Central memory CD4-positive, alpha-beta T cell (primary cell): ENCODE measurements around the gene TUT1.
A peak's percentile ranks its signal among the peaks of the same experiment; 100 is the strongest.
"Not testable (repeated sequence)": the region's sequence is repeated elsewhere in the genome, so short reads cannot be mapped to it uniquely, and the experiment has no call there.

ENCODE experiments used
- DNase-seq: peaks from one replicate; pipeline ENCODE4 v3.0.0; 2022

TUT1 gene

DNA sequence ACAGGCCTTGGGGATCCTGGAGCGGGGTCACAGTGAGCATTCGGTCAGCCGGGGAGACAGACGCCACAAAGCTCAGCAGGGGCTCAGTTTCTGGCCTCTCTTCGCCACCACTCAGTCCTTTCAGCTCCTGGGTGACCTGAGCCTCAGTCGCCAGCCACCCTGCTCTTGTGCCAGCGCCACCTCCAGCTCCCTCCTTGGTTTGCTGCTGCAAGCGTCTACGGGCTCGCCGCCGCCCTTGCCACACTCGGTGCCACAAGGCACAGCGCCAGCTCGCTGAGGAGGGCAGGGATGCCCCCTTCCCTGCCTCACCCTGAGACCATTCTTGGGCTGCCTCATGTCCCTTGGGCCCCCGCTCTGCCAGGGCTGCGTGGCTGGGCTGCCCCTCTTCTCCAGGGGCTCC lies 16.2 kb downstream of the TUT1 start:
- no peak for DNase-seq

- no peak for DNase-seq
Measured at GRCh38 chr11:62574363-62575071, 16.8 kb downstream of the TUT1 start.

DNA sequence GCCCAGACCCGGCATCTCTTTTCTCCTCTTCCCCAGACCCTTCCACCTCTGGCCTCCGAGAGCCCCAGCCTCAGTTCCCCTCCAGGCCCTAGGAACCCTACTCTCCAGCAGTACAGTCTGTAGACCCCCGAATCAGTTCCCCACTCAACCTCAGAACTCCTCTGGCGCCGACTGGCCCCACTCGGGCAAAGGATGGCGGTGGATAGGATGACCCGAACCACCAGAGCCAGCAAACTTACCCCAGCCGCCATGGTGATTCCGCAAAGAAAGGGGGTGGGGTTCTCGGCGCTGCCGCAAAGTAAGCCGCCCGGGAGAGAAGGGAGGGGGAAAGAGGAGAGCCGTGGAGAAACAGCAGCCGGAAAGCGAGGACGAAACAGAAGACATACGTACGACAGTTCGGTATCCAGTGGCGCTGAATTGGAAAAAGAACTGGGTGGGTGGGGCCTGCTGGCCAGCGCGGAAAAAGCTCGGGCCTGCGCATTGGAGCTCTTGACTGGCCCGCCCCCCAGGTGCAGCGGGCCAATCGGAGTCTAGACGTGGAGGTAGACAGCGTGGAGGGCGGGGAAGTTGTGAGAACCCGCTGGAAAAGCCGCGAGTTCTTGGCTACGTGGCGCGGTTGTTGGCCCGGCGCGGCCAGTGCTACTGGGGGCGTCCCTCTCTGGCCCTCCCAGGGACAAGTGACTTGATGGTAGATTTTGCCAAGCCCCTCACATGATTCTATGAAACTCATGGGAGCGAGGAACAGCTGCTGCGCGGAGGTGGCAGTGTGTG lies 17.5 kb downstream of the TUT1 start, which contains the start of gene EEF1G:
Gene EEF1G (minus strand): TSS at position 300 of the 771 bp plus-strand sequence. CDS start 49 bp downstream, at position 251.
- peak; percentile 100 for DNase-seq

DNA sequence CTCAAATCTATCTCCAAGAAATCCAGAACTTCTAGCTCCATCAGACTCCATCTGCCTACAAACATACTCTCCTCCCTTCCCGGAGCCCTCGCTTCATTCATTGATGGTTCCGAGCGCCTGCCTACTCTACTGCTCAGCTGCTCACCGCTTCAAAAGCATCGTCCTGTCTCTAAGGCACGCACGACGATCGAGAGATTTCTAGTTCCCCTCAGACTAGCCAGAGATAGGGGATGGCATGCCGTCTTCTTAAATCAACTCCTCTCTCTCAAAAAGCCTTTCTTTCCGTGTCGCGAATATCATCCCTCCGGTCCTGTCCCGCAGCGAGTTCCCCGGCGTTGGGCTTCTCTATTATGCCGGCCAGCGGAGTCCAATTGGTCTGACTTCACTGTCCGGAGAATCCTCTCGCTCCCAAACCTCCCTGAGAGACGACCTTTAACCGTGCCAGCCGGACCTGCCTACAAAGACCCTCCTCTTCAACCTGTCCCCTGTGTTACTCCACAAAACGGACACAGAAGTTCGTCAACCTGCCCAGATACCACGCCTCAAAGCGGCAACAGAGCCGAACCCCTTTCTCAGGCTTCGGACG lies 18.2 kb downstream of the TUT1 start:
- DNase-seq = no peak

- DNase-seq = no peak
Measured at GRCh38 chr11:62572431-62572830, 18.9 kb downstream of the TUT1 start.

- DNase-seq = not testable (repeated sequence)
Measured at GRCh38 chr11:62571493-62571892, 19.8 kb downstream of the TUT1 start.

- not testable (repeated sequence) for DNase-seq
Measured at GRCh38 chr11:62570903-62571302, 20.4 kb downstream of the TUT1 start.

- no peak for DNase-seq
Measured at GRCh38 chr11:62569611-62570010, 21.7 kb downstream of the TUT1 start.

- DNase-seq = no peak
Measured at GRCh38 chr11:62567018-62567633, 24.2 kb downstream of the TUT1 start.

- DNase-seq = no peak
Measured at GRCh38 chr11:62566247-62566646, 25.1 kb downstream of the TUT1 start.

DNA sequence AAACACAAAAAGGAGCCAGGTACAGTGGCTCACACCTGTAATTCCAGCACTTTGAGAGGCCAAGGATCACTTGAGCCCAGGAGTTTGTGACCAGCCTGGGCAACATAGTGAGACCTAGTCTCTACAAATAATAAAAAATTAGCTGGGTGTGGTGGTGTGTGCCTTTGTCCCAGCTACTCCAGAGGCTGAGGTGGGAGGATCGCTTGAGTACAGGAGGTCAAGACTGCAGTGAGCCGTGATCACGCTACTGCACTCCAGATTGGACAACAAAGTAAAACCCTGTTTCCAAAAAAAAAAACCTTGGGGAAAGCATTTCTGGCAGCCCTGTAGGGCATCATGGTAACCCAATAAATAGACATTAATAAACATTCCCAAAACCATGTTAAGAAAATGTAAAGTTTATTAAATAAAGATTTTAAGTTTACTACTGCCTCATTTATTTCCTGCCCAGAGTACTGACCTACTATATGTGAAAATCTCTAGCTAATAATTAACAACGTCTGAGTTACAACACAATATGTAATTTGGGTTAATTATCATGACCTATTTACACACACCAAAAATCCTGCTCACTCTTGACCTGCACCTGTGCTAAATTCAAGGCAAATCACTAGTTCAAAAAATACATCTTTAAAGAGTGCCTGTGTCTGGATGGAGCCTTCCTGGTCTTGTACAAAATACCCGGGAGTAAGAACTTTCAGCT lies 26.1 kb downstream of the TUT1 start:
- DNase-seq = no peak

- DNase-seq = not testable (repeated sequence)
Measured at GRCh38 chr11:62561677-62562230, 29.6 kb downstream of the TUT1 start.

GRCh38 chr11:62560566-62561103 lies 30.7 kb downstream of the TUT1 start:
- peak; percentile 74 for DNase-seq

- not testable (repeated sequence) for DNase-seq
Measured at GRCh38 chr11:62559626-62560025, 31.7 kb downstream of the TUT1 start.

DNA sequence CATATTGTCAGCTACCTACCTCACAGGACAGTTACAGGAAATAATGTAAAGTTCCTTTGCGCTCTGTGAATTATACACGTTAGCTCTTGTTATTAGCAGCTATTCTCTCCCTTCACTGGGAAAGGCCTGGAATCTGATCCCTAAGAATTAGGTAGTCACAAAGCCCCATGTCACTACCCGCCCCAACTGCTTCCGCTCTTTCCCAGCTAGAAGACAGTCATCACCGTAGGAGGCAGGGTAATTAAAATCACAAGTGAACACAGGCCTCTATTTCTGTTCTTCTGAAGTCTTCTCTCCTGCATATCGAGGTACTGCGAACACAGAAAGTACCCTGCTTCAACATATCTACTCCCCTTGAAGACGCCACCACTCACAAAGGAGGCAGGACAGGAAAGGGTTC lies 32.1 kb downstream of the TUT1 start:
- no peak for DNase-seq

- DNase-seq = no peak
Measured at GRCh38 chr11:62558669-62559068, 32.7 kb downstream of the TUT1 start.

DNA sequence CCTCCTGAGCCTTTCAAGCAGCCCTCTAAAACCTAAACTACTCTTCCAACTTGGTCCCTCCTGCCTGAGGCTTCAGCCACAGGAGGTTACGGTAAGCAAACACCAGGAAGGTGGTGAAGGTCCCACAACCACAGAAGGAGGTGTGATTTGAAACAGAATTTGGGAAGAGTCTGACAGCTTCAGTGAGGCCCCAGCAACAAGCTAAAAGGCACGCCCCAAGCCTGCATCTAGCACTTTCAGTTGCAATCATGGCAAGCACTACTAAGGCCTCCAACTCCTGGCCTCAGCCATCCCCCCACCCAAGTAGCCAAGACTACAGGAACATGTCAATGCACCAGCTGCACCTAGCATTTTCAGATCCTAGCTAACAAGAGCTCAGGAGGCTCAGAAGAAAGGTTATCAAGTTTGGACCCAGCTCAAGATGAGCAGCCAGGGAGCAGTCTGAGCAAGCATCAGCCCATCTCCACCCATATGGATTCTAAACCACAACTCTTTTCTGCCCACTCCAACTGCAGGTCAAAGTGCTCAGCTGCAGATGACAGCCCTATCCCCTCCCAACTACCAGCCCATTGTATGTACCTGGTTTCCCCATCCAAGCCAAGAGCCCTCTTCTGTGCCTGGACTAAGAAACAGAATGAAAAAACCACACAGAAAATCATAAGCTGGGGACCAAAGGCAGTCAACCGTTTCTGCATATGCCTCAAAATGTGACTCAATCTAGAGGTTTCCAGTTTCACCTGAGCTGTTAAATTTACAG lies 34.3 kb downstream of the TUT1 start:
- peak; percentile 72 for DNase-seq

DNA sequence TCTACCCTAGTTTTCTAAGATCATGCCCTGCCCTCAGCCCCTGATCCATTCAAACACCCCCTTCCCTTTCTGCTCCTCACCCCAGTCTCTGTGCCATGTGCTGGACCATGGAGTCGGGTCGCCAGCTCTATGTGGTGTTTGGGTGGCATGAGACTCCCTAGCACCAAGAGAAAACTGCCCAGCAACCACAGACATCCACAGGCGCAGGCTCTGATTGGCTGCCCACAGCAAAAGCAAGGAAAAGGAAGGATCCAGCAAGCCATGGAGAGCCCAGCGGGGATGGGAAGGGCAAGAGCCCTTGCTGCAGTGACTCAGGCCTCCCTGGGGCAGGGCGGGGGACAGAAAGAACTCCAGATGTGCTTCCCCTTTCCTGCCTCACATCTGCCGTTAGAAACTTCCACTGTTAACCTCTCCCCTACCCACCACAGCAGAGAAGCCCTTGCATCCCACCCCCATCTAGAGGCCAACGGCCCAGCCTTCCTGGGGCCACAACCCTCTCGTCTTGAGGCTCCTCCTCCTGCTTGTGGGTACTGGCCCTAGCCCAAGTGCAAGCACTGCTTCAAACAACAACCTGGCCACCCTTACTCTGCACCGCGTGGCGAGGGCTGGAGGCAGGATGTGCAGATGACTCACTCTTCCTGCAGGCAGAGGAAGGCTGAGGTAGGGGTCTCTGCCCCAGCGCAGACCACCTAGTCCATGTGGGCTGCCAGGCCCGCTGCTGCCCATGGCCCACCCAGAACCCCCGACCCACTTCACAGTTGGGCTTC lies 35.0 kb downstream of the TUT1 start:
- DNase-seq = peak; percentile 86

- DNase-seq = peak; percentile 92
Measured at GRCh38 chr11:62555464-62556107, 35.7 kb downstream of the TUT1 start.
